T-helper 1 cell treated with Interleukin-12 subunit alpha and Interleukin-12 subunit beta and Interleukin-4 antibody, amounts not matched to agents 30 ng/mL and 1 ng/mL, for 36 hours (primary cell): ENCODE data around the gene UBE2QL1. TPM values are rescaled to one million over a fixed set of nuclear protein-coding genes. Genes with fewer than 3 reads are reported as not detected.

Experiments
- intact Hi-C: fragments of 100-400 bp; cut with micrococcal nuclease; formaldehyde crosslinking; loops from one replicate; pipeline ENCODE4 v1.15.1; 2024
- total RNA-seq: library from RNA; stranded (reverse); gene quantifications from 2 replicates; pipeline ENCODE4 v1.2.3, GENCODE V29; 2022

The UBE2QL1 gene
- total RNA-seq, 1 donor from 2014 or later: 0.39 TPM

GRCh38 chr5:6522923-6523322 lies 74.3 kb downstream of the UBE2QL1 start:
- intact Hi-C loops: no loop called here

- intact Hi-C loops: no loop called here
Observed at GRCh38 chr5:6525422-6525821, 76.8 kb downstream of the UBE2QL1 start.

DNA sequence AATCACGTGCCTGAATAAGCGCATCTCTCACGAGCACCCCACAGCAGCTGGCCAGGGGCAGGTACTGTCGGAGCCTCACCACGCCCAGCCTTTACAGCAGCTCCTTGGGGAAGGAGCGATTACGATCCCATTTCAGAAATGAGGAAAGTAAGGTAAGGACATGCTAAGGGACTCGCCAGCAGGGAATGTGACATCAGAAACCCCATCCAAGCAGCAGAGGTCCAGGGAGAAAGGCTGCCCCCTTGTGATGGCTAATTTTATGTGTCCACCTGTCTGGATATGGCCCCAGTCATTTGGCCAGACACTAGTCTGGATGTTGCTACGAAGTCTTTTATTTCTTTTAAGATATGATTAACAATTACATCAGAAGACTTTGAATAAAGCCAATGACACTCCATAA lies 77.3 kb downstream of the UBE2QL1 start:
- intact Hi-C loops: no loop called here

- intact Hi-C loops: no loop called here
Observed at GRCh38 chr5:6527749-6528455, 79.2 kb downstream of the UBE2QL1 start.

DNA sequence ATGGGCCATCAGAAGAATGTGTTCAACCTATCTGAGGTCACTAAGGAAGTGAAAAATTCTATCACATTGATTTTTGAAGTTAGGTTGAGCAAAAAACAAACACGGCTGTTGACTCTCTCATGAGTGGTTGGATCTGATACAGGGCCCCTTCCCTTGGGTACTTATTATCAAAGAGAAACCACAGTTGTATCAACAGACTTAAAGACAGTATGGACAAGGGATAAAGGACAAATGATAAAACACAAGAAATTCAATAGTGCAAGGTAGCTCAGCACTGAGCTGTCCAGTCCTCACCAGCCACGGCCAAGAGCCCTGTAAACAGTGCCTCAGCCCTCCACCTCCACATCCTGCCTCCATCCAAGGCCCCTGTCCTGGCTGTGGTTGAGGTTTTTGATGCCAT lies 86.9 kb downstream of the UBE2QL1 start:
- intact Hi-C loops: no loop called here

GRCh38 chr5:6539060-6539459 lies 90.4 kb downstream of the UBE2QL1 start:
- intact Hi-C loops: no loop called here

GRCh38 chr5:6540111-6540827 lies 91.6 kb downstream of the UBE2QL1 start:
- intact Hi-C loops: no loop called here

DNA sequence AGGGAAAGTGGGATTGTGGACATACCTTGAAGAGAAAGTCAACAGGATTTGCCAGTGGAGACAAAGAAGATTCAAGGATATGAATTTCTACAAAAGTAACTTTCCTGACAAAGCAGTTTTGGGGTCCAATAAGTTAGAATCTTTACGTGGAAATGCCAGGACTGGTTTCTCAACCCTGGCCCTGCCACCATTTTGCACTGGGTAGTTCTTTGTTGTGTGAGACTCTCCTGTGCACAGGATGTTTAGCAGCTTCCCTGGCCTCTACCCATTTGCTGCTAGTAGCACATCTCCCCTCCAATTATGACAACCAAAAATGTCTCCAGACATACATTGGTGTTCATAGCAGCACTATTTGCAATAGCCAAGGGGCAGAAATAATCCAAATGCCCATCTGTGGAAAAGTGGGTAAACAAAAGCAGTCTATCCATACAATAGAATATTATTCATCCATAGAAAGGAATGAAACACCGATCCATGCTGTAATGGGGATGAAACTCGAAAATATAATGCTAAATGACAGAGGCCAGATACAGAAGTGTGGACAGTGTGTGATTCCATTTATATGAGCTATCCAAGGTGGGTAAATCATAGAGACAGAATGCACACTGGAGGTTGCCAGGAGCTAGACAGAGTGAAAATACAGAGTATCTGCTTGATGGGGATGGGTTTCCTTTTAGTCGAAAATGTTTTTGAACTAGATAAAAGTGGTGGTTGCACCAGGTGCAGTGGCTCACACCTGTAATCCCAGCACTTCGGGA lies 92.8 kb downstream of the UBE2QL1 start:
- intact Hi-C loops: no loop called here

DNA sequence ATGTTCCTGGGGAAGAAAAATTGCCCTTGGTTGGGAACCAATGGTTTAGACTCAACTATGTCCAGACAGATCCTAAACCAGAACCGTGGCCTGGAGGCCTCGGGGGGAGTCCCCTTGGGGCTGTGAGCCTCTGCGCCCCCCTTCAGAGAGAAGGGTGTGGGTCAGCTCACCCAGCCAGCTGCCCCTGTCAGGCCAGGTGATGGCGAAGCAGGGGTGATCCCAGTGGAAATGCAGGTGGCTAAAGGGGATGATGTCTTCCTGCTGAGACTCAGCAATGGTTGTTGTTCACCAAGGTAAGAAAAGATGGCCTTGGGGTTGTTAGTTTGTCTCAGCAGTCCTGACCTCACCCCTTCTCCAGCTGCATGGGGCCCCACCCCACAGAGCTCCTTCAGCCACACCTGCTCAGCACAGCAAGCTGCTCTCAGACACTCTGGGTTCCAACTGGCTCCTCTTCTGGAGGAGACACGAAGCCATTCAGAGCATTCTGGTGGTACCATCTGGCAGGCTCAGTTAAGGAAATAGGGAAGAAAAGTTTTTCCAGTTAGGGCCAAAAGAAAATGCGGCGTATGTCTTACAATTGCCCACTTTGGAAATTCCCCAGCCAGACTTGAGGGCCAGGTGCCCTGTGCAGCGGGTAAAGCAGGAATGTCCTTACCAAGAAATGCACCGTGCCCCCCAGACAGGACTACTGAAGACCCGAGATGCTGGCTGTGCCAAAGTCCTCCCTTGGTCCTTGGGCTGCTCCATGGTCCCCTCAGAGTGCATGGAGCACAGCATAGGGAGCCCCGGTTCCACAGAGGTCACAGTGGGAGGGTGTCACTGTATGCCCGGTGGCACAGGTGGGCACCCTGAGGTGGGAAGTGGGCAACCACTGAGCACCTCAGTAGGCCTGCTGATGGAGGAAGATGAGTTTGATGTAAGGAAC lies 94.0 kb downstream of the UBE2QL1 start:
- intact Hi-C loops: no loop called here

- intact Hi-C loops: no loop called here
Observed at GRCh38 chr5:6543346-6543730, 94.7 kb downstream of the UBE2QL1 start.

DNA sequence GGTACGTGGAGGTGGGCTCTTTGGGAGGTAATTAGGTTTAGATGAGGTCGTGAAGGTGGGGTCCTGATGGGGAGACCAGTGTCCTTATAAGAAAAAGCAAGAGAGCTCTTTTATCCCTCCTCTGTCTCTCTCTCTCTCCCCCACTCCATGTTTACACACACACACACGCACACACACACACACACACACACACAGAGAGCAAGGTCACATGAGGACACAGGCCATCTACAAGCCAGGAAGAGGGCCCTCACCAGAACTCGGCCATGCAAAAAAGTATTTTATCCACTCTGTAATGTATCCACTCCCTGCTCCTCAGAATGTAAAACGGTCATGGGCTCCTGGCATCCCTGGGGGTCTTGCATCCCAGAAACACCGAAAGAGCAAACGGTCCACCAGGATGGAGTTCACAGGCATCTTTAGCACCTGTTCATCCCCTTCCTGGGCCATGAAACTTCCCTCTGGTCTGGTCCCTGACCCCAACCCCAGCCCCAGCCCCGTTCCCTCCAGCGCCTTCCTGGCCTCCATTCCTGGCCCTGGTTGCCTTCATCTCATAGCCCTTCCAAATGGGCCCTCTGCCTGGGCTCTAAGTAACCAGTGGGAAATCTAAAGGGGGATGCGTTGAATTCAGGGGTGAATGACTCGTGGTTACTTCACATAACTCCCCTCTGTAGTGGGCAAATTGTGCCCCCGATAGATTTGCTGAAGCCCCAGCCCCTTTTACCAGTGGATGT lies 95.3 kb downstream of the UBE2QL1 start:
- intact Hi-C loops: no loop called here

Other genes starting within 250 kb of the UBE2QL1 start
- gene MED10, start 70.3 kb upstream of the UBE2QL1 start, total RNA-seq: 48.9 and 50.0 TPM in 2 replicates
- 93.4 and 97.1 TPM in 2 replicates for gene NSUN2, start 184.2 kb downstream of the UBE2QL1 start, total RNA-seq
- gene SRD5A1, start 184.6 kb downstream of the UBE2QL1 start, total RNA-seq: 10.1 and 12.0 TPM in 2 replicates